GM19328 (cell line): ENCODE measurements around the gene AS3MT.
"Not testable (repeated sequence)": the region's sequence is repeated elsewhere in the genome, so short reads cannot be mapped to it uniquely, and the experiment has no call there.

Source experiments
- ATAC-seq: cut with Tn5 transposase; IDR thresholded peaks from one replicate; pipeline ENCODE4 v1.9.1; 2021; ENCODE audit warnings: mild to moderate bottlenecking, moderate library complexity; ENCODE audit not compliant: unreplicated experiment

AS3MT gene

DNA sequence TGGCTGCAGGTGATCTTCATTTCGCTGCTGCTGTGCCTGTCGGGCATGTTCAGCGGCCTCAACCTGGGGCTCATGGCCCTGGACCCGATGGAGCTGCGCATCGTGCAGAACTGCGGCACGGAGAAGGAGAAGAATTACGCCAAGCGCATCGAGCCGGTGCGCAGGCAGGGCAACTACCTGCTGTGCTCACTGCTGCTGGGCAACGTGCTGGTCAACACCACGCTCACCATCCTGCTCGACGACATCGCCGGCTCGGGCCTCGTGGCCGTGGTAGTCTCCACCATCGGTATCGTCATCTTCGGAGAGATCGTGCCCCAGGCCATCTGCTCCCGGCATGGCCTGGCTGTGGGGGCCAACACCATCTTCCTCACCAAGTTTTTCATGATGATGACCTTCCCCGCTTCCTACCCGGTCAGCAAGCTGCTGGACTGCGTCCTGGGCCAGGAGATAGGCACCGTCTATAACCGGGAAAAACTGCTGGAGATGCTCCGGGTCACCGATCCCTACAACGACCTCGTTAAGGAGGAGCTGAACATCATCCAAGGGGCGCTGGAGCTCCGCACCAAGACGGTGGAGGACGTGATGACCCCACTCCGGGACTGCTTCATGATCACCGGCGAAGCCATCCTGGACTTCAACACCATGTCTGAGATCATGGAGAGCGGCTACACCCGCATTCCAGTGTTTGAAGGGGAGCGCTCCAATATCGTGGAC lies 50.1 kb downstream of the AS3MT start:
- ATAC-seq: no peak

DNA sequence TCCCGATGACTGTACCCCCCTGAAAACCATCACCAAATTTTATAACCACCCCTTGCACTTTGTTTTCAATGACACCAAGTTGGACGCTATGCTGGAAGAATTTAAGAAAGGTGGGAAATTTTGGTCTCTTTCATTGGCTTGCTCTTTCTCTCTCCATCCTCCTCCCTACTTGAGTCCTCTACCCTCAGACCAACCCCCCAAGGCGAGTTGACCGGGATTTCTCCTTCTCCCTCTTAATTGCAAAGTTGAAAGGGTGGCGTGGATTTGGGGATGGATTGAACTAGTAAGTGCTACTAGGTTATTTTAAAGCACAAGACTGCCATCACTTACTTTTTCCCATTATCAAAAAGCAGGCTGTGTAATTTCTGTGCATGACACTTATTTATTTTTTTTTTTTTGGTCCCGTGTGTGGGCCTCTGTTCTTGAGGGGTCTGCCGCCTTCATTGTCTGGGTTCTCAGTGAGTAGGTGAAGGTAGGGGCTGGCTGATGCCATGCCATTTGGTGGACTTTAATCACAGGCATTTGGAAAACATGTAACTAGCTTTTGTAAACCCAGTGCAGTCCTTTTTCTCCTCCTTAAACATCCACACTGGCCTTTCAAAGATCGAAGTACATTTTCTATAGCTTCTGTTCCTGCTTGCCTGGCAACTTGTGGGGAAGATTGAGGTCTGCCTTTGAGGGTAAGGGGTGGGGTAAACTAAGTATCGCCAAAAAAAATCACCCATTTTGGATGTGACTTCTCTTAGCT lies 50.9 kb downstream of the AS3MT start:
- no peak for ATAC-seq

DNA sequence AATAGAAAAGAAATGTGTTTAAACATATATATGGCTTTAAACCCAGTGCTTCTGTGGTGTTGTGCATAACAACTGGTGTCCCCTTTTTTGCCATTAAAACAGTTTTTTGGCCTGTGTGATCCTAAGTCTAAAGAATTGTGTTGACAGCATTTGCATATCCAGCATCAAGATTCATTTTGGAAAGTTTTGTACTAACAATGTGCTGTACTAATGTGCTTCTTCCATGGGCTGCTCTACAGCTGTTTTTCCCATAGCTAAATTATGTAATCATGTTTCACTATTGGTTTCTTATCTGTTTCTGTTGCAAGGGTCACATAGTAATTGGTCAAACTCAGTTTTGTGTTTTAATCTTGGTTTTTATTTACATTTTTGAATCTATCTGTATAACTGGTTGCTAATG lies 54.3 kb downstream of the AS3MT start:
- no peak for ATAC-seq

DNA sequence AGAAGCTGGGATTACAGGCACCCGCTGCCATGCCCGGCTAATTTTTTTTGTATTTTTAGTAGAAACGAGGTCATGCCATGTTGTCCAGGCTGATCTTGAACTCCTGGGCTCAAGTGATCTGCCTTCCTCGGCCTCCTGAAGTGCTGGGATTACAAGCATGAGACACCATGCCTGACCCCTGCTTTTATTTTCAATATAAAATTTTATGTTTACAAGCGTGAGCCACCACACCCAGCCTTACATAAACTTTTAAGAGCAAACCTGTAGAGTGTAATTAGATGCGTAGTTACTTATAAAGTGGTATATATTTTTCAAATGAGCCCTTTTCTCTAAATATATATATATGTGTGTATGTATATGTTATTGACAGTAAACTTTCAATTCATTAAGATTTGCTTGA lies 57.6 kb downstream of the AS3MT start:
- ATAC-seq: no peak

DNA sequence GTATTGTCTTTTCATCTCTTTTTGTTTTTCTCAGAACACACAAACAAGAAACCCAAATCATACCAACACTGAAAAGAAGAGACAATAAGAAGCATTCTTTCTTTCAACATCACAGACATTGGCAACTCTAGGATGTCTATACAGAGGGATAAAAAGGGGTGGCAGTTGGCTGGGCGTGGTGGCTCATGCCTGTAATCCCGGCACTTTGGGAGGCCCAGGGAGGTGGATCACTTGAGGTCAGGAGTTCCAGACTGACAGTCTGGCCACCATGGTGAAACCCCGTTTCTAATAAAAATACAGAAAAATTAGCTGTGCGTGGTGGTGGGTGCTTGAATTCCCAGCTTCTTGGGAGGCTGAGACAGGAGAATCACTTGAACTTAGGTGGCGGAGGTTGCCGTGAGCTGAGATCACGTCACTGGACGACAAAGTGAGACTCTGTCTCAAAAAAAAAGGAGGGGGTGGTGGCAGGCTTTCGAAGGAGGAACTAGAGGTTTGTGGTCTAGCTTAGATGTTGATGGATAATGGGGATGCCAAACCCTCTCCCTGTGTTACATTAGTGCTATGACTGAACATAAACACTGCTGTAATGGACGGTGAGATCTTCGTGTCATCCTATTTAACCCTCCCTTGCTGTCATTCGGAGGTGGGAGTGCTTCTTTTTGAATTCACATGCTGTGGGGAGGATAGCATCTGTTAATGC lies 58.2 kb downstream of the AS3MT start:
- ATAC-seq: no peak

DNA sequence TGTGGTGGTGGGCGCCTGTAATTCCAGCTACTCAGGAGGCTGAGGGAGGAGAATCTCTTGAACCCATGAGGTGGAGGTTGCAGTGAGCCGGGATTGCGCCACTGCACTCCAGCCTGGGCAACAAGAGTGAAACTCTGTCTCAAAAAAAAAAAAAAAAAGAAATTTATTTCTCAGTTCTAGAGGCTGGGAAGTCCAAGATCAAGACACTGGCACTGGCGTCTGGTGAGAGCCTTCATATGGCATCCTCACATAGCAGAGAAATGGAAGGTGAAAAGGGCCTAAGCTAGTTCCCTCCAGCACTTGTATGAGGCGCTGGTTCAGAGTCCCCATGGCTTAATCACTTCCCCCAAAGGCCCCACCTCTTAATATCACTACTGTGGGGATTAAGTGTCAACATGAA lies 59.2 kb downstream of the AS3MT start:
- not testable (repeated sequence) for ATAC-seq

DNA sequence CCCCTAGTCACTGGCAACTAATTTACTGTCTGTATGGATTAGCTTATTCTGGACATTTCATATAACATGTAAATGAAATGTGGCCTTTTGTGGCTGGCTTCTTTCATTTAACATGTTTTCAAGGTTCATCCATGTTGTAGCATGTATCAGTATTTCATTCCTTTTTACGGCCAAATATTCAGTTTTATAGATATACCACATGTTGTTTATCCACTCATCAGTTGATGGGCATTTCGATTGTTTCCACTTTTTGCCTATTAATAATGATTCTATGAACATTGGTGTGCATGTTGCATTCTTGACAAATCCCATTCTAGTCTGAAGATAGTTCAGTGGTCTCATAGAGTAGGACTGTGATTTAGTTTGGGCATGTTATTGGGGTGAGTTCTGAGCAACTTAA lies 61.5 kb downstream of the AS3MT start:
- ATAC-seq: no peak

DNA sequence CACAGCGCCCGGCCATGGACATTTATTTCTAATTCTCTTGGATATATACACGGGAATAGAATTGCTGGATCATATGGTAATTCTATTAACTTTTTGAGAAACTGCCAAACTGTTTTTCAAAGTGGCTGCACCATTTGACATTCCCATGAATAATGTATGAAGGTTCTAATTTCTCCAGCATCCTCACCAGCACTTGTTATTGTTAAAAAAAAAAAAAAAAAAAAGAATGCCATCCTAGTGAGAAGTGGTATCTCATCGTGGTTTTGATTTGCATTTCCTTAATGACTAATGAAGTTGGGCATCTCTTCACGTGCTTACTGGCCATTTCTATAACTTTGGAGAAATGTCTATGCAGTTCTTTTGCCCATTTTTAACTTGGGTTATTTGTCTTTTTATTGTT lies 62.4 kb downstream of the AS3MT start:
- no peak for ATAC-seq

DNA sequence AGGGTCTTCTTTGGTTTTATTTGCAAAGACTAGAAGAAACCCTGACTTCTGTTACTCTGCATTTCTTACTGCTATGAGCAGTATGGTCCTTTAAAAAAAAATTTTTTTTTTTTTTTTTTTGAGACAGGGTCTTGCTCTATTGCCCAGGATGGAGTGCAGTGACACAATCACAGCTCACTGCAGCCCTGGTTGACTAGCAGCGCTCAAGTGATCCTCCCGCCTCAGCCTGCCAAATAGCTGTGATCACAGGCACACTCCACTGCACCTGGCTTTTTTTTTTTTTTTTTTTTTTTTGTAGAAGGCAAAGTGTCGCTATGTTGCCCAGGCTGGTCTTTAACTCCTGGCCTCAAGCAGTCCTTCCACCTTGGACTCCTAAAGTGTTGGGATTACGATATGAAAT lies 66.2 kb downstream of the AS3MT start:
- no peak for ATAC-seq

DNA sequence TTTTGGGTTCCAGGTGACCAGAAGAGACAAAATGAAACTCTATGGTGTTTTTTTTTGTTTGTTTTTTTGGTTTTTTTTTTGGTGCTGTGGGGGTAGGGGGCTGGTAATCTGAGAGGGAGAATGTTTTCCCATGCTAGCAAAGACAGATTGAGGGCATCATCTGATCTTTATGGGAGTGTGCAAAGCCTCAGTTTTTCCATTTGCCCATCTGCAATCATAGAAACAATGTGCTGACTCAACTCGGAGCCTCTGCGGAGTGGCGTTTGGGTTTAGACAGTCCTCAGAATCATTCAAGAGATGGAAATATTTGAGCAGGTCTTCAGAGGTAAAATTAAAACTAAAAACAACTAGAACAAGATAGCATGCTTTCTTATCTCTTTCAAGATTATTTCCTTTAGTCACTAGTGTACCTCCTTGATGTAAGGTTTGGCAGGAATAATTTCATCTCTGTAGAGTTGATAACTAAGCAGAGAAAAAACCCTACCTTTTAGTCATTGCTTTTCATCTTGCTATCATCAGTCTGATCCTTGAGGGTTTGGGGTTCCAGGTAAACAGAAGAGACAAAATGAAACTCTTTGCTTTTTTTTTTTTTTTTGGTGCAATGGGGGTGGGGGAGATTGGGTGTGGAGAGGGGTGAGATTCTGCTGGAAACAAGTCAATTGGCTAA lies 66.8 kb downstream of the AS3MT start:
- ATAC-seq: no peak

DNA sequence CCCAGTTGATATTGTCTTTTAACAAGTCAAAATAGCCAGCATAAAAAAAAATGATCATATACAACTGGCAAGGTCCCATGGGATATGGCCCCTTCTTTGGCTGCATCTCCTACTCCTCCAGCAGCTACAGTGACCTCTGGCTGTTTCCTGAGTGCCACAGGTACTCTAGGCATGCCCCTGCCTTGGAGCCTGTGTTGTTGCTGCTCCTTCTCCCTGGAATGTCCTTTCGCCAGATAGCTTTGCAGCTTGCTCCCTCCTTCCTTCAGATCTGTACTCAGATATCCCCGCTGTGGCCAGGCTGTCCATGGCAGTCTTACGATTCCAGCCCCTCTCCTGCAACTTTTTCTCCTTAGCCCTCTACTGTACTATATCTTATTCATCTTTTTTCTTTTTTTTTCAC lies 72.1 kb downstream of the AS3MT start:
- no peak for ATAC-seq

DNA sequence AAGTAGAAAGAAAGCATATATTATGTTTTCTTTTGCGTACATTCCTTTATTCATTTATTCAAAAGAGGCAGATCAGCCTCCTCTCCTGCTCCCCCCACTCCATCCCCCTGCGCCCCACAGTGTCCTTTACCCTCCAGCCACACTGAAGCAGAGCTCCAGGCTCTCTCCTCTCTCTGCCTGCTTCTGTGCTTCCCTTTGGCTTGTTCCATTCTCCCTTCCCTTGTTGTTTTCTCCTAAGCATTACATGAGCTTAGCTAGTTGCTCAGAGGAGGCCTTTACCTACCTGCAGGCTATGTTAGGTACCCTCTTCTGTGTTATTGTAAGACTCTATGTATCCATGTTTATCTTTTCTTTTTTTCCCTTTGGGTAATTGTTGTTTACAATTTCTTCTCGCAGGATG lies 76.2 kb downstream of the AS3MT start:
- ATAC-seq: no peak

DNA sequence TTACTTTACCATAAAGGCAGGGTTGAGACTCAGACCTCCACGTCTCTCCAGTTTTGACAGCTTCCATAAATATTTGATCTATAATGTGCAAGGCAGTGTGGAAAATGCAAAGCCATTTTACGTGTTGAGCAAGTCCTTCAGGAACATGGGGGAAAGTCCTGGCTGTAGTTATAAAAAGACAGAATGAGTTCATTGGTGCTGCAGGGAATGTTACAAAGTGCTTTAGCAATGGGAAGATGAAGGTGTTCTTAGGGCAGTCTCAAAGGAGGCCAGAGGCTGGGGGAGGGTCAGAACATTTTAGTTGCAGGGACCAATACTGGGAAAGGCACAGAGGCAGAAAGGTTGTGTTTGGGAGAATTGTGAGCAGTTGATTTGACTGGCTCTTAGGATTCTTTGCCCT lies 76.7 kb downstream of the AS3MT start:
- no peak for ATAC-seq

DNA sequence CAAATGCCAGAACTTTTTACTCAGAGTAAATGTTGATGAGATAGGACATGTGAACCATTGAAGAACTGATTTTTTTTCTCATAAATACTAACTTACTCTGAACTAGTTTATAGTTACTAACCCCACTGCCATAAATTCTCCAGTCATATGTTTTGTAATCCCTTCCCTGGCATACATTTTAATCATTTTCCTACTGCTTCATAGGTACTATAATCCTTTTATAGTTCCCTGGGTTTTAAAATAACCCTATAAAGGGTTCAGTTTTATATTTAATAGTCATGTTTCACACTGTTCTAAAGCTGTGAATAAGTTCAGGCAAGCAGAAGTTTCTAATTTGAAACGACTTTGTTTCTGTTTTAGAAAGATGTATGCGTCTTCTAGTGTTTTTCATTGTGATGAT lies 77.7 kb downstream of the AS3MT start:
- no peak for ATAC-seq

DNA sequence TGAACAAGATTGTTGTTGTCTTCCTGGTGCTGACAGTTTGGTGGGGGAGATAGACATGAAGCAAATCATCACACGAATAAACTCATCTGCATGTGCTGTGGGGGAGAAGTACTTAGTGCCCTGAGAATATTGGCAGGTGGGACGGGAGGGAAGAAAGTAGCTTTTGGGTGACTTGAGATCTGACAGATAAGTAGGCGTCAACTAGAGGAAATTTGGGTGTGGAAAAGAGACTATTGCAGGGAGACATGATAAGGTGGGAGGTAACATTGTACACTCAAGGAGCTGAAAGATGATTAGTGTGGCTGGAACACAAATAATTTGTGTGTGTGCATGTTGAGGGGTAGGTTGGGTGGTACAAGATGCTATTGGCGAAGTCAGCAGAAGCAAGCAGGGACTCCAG lies 78.9 kb downstream of the AS3MT start:
- no peak for ATAC-seq

DNA sequence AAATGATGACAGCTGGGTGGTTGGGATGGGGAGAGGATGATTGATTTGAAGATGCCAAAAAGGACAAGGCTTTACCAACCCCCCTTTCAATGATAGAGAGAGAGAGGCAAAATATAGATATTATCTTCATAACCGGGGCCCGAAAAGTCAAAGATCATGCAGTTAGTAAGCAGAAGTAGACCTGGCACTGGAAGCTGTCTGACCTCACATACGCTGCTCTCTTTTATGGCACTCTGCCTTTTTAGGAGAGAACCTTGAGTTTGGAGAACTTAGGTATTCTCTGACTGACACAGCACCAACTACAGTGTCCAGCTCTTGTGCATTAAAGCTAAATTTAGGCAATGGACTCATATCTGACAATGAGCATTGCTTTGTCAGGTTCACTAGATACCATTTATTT lies 79.5 kb downstream of the AS3MT start:
- ATAC-seq: no peak

DNA sequence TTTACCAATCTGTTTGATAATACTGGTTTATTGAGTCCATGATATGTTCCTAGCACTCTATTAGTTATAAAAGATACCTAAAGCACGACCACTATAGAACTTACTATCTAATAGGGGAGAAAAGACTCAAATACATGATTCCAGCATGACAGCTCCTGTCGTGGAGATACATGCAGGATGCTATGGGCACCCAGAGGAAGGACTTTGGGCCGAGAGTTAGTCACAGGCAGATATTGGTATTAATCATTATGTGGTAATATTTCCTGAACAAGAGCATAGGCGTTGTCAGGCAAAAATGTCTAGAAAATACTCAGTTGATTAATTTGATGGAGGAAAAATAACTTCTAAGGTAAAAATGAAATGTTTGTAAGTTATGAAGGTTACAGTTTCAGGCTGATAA lies 80.6 kb downstream of the AS3MT start:
- ATAC-seq: no peak

DNA sequence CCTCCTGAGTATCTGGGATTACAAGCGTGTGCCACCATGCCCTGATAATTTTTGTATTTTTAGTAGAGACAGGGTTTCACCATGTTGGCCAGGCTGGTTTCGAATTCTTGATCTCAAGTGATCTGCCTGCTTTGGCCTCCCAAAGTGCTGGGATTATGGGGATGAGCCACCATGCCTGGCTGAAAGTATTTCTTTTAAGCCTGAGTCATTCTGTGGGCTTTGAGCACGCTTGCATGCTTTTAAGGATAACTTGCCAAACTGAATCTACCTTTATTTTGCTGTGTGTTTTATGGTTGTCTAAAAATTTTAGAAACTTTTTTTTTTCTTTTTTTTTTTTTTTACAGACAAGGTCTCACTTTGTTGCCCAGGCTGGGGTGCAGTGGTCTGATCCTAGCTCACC lies 82.0 kb downstream of the AS3MT start:
- no peak for ATAC-seq
